Mammary epithelial cell (primary cell): ENCODE data around the gene LRMDA.

Experiments
- CTCF ChIP-seq, 2 donors: IDR thresholded peaks in 1 of 2; conservative IDR thresholded peaks in 1 of 2; 2 replicates each; pipeline ENCODE4 v1.5.1; 2011 to 2012; ENCODE audit warnings: inconsistent platforms in 2 of 2, low read length in 2 of 2, mild to moderate bottlenecking in 2 of 2, control low read depth in 1 of 2, low read depth in 1 of 2; ENCODE audit not compliant: insufficient read depth in 1 of 2; ENCODE audit errors: extremely low read depth in 1 of 2
- EZH2 ChIP-seq: IDR thresholded peaks from 2 replicates; pipeline ENCODE4 v1.6.1; 2012; ENCODE audit warnings: low read length, inconsistent platforms, borderline replicate concordance

GRCh38 chr10:75941223-75941801 is 509.9 kb downstream of the LRMDA start:
- TF ChIP-seq CTCF (conservative IDR thresholded peaks at IDR 0.05 in 1 of 2, IDR thresholded peaks at IDR 0.05 in 1 of 2; ENCODE audit: extremely low read depth in 1 of 2, insufficient read depth in 1 of 2, low read depth in 1 of 2, low read length in 2 of 2) (no peak), EZH2 (no peak)
